ENCODE data around the gene EPS8.
"Not testable (repeated sequence)": the region's sequence is repeated elsewhere in the genome, so short reads cannot be mapped to it uniquely, and the experiment has no call there.

EPS8 gene

GRCh38 chr12:15633201-15633600 is 156.0 kb downstream of the EPS8 start:
- no peak for DNase-seq

- DNase-seq: no peak
Measured at GRCh38 chr12:15632708-15633107, 156.5 kb downstream of the EPS8 start.

DNA sequence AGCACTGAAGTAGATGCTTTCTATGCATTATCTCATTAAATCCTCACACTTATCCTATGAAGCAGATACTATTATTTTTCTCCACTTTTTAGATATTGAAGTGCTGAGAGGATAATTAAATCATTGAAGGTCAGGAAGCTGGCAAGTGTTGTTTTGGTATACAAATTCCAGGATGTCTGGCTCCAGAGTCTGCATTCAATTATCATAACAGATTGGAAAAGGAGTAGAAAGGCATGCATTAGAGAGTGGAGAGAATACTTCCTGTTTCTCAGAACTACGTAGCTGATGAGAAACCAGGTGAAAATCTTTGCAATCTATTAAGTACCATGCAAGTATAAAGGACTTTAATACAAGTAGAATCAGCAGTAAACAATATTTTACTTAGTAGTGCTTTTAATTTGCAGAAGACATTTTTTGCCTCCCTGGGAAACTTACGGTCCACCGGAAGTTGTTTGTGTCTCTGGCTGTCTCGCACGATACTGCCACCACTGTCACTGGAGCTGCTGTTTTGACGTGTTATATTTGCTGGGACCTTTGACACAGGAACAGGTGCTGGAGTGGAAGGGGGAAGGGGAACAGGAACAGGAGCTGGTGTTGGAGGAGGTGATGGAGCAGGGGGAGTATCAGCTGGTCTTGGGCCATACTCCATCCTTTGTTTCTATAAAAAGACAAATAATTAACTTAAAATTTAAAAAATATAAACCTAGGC is 158.0 kb downstream of the EPS8 start:
- DNase-seq: no peak

- no peak for DNase-seq
Measured at GRCh38 chr12:15629761-15630160, 159.4 kb downstream of the EPS8 start.

- no peak for DNase-seq
Measured at GRCh38 chr12:15629108-15629507, 160.1 kb downstream of the EPS8 start.

DNA sequence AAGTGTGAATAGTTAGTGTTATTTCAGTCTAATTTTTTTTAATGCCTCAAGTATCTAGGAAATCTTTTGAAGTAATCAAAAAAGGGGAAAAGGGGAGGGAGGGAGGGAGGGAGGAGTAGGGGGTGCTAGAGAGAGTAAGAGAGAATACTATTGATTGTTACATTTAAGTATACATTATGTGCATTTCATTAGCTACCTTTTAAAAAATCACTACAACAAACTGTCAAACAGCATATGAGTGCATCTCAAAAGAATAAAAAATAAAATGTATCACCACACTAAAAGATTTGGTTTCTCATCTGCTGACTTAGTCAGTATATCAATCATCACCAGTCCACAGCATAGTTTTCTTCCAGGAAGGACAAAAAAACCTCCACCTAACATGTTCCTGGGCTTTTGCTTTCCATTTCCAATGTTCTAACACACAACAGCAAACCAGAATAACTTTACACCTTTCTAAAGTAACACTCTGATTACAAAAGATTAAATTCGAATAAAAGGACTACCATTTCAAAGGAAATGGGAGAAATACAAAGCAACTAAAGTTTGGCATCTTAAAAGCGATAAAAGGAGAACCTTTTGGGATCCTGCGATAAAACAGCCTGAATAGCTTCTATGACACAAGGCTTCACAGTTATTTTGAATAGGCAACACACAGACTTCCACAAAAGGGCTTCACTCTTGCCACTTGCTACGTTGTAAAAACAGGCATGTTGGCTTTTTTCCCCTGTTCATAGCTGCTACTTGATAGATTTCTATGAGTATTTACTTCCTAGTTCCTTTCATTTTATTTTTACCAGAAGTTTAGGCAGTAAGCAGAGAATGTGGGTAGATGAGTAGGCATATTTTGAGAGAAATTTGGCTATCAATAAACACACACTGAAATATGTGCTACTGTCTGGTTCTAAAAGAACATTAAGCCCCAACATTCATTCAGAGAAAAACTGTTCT is 160.9 kb downstream of the EPS8 start:
- no peak for DNase-seq

DNA sequence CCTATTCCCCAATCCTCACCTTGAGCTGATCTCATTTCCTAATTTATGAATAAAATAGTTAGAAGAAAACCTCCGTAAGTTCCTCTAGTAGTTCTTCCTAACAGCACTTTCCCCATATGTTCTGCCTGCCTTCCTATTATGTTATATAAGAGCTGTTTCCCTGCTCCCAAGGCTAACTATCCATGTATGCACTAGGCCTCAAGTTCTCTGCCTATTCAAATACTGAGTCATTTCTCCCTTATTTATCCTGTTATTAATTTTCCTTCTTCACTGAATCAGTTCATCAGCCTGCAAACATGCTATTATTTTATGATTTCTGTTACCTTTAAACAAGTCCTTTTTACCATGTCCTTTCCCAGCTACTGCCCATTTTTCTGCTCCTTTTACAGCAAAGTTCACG is 164.1 kb downstream of the EPS8 start:
- DNase-seq: no peak

- no peak for DNase-seq
Measured at GRCh38 chr12:15620741-15621539, 168.2 kb downstream of the EPS8 start.

DNA sequence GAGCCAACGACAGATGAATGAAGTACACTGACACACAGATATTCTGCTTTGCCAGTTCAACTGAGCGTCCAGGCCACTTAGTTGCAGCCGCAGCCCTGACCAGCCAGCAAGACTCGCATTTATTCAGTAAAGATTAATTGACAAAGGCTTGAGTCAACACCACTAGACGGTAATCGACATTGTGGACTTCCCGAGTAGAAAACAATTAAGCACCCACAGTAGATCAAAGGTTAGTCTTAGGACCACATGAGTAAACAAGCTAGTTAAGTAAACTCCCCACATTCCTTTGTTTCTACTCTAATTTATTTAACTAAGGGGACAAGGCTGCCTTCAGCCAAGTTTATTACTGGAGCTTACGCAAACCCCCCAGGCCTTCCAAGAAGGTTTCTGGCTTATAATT is 172.7 kb downstream of the EPS8 start:
- DNase-seq: not testable (repeated sequence)

GRCh38 chr12:15613981-15614380 is 175.2 kb downstream of the EPS8 start:
- DNase-seq: no peak

- DNase-seq: no peak
Measured at GRCh38 chr12:15608941-15609340, 180.2 kb downstream of the EPS8 start.

- DNase-seq: no peak
Measured at GRCh38 chr12:15608406-15608805, 180.8 kb downstream of the EPS8 start.

- no peak for DNase-seq
Measured at GRCh38 chr12:15605881-15606590, 183.2 kb downstream of the EPS8 start.

- no peak for DNase-seq
Measured at GRCh38 chr12:15603474-15604085, 185.6 kb downstream of the EPS8 start.

DNA sequence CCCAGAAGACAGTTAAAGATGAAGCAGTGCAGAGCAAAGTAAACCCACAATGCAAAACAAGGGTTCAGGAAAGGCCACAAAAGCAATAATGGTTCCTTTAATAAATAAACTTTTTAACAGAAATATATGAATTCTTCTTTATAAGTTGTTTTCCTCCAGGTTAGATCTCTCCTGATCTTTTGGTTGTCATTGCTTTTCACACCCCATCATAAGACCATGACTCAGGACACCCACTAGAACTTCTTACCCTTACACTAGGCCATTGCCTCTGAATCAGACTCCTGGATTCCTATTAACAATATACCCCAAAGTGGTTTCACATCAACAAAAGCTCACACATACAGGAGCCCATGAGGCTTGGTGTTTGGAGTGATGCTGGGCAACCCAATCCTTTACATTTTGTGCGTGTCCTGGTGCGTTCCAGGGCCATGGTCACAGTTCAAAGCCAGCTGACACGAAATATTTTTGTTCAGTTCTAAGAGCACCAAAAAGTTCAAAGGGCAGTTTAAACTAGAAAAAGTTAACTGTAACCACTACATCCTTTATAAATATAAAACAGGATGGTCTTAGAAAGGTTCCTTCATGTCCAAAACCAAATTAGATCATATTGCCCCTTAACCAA is 187.0 kb downstream of the EPS8 start:
- DNase-seq: no peak

DNA sequence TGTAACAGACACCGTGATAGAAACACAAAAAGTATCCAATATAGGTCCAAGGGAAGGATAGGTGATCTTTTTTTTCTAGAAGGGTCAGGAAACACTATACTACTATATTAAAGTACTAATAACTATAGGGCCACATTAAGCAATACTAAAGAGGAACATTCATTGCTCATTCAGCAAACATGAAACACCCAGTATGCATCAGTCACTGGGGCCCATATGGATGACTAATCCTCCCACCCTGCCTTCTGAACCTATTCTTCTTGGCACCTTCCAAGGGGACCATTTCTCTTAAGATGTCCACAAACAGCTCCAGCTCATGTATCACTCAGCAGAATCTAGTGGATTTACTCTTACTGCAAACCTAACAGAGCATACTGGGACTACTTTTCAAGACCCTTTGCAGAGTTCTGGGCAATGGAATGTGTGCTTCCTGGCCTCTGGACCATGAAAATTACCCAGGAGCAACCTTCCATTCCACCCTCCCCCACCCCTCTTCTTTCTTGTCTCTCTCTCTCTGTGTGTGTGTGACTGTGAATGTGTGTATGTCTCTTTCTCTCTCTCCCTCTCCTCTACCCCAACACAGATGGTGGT is 187.9 kb downstream of the EPS8 start:
- DNase-seq: no peak

DNA sequence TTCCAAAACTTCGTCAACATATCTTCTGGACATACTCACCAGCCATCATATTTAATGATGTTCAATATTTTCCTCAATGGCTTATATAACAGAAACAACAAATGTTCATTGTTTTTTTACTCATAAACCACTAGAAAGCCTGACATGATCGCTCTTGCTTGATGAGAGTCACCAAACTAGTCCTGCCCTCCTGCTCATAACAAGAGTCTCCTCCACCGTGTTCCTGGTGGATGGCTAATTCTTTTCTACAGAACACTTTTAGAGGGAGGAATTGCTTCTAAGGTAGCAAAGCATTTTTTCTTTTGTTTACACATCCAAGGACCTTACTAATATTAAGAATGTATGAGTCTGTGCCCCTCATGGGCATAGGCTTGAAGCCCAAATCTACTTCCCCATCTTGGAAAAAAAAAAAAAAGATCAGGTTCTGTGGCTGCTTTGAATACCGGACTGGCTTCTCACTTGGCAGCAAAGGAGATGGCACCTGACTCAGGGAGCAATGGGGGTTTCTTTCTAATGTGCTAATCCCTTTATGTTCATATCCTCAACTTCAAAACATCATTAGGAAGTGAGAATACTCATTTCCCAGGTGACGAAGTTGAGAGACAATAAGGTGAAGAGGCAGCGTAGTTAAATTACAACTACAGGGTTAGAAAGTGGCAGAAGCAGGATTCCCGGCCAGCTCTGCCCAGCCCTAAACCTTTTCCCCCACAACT is 188.8 kb downstream of the EPS8 start:
- DNase-seq: no peak

DNA sequence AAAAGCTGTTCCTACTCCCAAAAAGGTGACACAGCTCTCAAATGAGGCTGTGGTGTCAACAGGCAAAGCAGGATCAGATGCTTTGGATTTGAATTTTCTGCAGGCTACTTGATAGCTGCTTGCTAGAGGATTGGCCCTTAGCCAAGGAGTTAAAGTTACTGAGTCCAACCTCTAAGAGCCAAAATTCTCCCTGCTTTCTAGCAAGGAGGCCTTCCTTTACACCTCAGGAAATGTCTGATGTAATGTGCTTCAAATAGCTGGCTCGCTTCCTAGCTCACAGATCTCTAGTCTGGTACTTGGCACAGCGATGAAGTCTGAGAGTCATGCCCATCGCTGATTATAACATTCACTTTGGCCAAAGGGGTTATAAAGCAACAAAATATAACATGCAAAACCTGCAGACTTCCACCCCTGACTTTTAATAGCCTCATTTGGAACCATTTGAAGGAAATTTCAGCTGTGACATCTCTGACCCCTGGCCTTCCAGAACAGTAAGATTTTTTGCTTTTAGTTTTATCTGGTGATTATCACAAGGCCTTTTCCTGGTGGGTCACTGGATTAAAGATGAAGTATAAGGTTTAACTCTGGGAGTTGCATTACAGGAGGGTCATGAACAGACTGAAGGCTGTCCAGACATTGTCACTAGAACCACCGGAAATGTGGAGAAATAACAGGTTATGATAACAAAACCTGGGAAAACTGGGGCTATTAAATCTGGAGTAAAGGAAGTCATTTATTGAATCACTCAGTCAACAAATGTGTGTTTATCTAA is 189.7 kb downstream of the EPS8 start:
- no peak for DNase-seq

- DNase-seq: no peak
Measured at GRCh38 chr12:15597125-15597830, 191.9 kb downstream of the EPS8 start.
